ENCODE data around the gene STN1. TPM values are rescaled to one million over a fixed set of nuclear protein-coding genes. Genes with fewer than 3 reads are reported as not detected.

Gene STN1
- total and polyA plus RNA-seq, 9 of the 15 experiments (the other 6 are each of a cell fraction or from before 2014, with no cell fraction given): 9.1 to 19.6 (median 13.8) TPM

- H3K4me3 ChIP-seq: no peak overlapping the region
- no peaks in the 10 kb centered on the region for H3K4me1 ChIP-seq (replicated peaks in 1 of 2; ENCODE audit: control insufficient read depth in 2 of 2, insufficient read depth in 2 of 2, low read length in 2 of 2)
- no peaks in the 10 kb centered on the region for H3K9me3 ChIP-seq (replicated peaks; ENCODE audit: control insufficient read depth, insufficient read depth, low read depth, low read length)
- CTCF ChIA-PET (ENCODE audit: low intra/inter-chr PET ratio): no interaction called here
- ATAC-seq: no peak
- POLR2A ChIA-PET: no interaction called here
- H3K9me1 ChIP-seq (ENCODE audit: control insufficient read depth, insufficient read depth, low read length): no peaks in the 10 kb centered on the region
- H3K27ac ChIP-seq (ENCODE audit: extremely low read depth, low read depth, low read length): no peak overlapping the region
- no peak for DNase-seq (ENCODE audit: extremely low read depth in 1 of 4, low spot score in 3 of 4)
- H2AFZ ChIP-seq (ENCODE audit: low read depth, low read length): no peak overlapping the region
- FAIRE-seq: no peak
- intact Hi-C loops (cut with micrococcal nuclease): no loop called here
- H3K27me3 ChIP-seq (ENCODE audit: control insufficient read depth in 2 of 2, insufficient read depth in 2 of 2, low read length in 2 of 2): no peaks in the 10 kb centered on the region
- 0 out of 3 replicates have a peak, but pooled peaks cover 2% of the 10 kb centered on the region for H3K36me3 ChIP-seq (ENCODE audit: control insufficient read depth, insufficient read depth, low read length)
- no peak overlapping the region for H3K9ac ChIP-seq (ENCODE audit: insufficient read depth in 1 of 2, low read depth in 2 of 2, low read length in 2 of 2)
- H3K79me2 ChIP-seq (ENCODE audit: control insufficient read depth, insufficient read depth, low read length): no peaks in the 10 kb centered on the region
- BruUV-seq (replicated peaks): no TSS peak
- TF ChIP-seq ESRRA (IDR thresholded peaks at IDR 0.05; ENCODE audit: borderline replicate concordance, low read depth): no peak
- TF ChIP-seq NR4A1 (CRISPR knock-in tag; IDR thresholded peaks at IDR 0.05): no peak
- no peak for TF ChIP-seq NR4A1 (tag; IDR thresholded peaks at IDR 0.05)
- TF ChIP-seq POLR2H (tag; IDR thresholded peaks at IDR 0.05; ENCODE audit: low read depth): no peak
- TF ChIP-seq ZNF253 (CRISPR knock-in tag; conservative IDR thresholded peaks at IDR 0.05): no peak
- no peak for TF ChIP-seq XRCC3 (IDR thresholded peaks at IDR 0.05)
- no peak for TF ChIP-seq ETV1 (tag; conservative IDR thresholded peaks at IDR 0.05; ENCODE audit: low read depth)
- TF ChIP-seq LCOR (CRISPR knock-in tag; IDR thresholded peaks at IDR 0.05): no peak
- no peak for TF ChIP-seq ZNF444 (CRISPR knock-in tag; IDR thresholded peaks at IDR 0.05)
- TF ChIP-seq JUN (IDR thresholded peaks at IDR 0.05; ENCODE audit: borderline replicate concordance, low read depth, low read length): no peak
- no peak for TF ChIP-seq JUN (CRISPR knock-in tag; IDR thresholded peaks at IDR 0.05; ENCODE audit: borderline replicate concordance)
- TF ChIP-seq TARDBP (IDR thresholded peaks at IDR 0.05): no peak
- no peak for TF ChIP-seq RBM22 (IDR thresholded peaks at IDR 0.05; ENCODE audit: low read depth, low read length, poor library complexity, severe bottlenecking)
- TF ChIP-seq RBFOX2 (IDR thresholded peaks at IDR 0.05; ENCODE audit: low read depth, low read length): no peak
- TF ChIP-seq MYC (IDR thresholded peaks at IDR 0.05; ENCODE audit: low read depth, low read length): no peak
- no peak for TF ChIP-seq MYC (CRISPR knock-in tag; IDR thresholded peaks at IDR 0.05; ENCODE audit: borderline replicate concordance, low read depth)
- TF ChIP-seq KDM5B (IDR thresholded peaks at IDR 0.05; ENCODE audit: insufficient replicate concordance, low read depth, low read length): no peak
- TF ChIP-seq ARNT (IDR thresholded peaks at IDR 0.05): no peak
- WGBS (ENCODE audit: insufficient coverage, low coverage, missing lambda C conversion rate): 72% methylated on average over 6 of the region's 9 CpGs
- no peaks in the 10 kb centered on the region for H4K20me1 ChIP-seq (replicated peaks; ENCODE audit: control insufficient read depth, insufficient read depth, low read length)
- in situ Hi-C loops (cut with MboI): no loop called here
- no peak overlapping the region for H3K4me2 ChIP-seq (ENCODE audit: insufficient read depth, low read length)
These were observed 38.6 kb downstream of the STN1 start for GRCh38 chr10:103879409-103879808.

Measured in K562 (cell line).